Motor neuron (in vitro differentiated cells): ENCODE measurements around the gene CYFIP1. TPM values are rescaled to one million over a fixed set of nuclear protein-coding genes. Genes with fewer than 3 reads are reported as not detected.

Experiments
- ATAC-seq, 8 experiments: fragments of 200-7000 bp; cut with Tn5 transposase; replicated peaks in 6 of 8; 2 replicates each; pipeline ENCODE4 v1.8.0; 2021; ENCODE audit warnings: mild to moderate bottlenecking in 8 of 8, moderate library complexity in 8 of 8
- H3K27ac ChIP-seq, 2 donors: fragments of 250-450 bp; sonication (Bioruptor Pico); 2 replicates each; pipeline ENCODE4 v1.9.0; 2021; ENCODE audit warnings: antibody characterized with exemption in 2 of 2, mild to moderate bottlenecking in 2 of 2, moderate library complexity in 1 of 2
- H3K4me1 ChIP-seq, 2 donors: fragments of 250-450 bp; sonication (Bioruptor Pico); replicated peaks in 1 of 2; 2 replicates each; pipeline ENCODE4 v1.6.1; 2021; ENCODE audit warnings: antibody characterized with exemption in 2 of 2, mild to moderate bottlenecking in 2 of 2, moderate library complexity in 1 of 2
- H3K4me3 ChIP-seq, 5 donors: fragments of 250-450 bp; sonication (Bioruptor Pico); 2 replicates each; pipeline ENCODE4 v1.9.0; 2021; ENCODE audit warnings: antibody characterized with exemption in 5 of 5, mild to moderate bottlenecking in 5 of 5, moderate library complexity in 4 of 5
- WGBS, 10 experiments: fragments of 450-650 bp; shearing (Covaris generic); methylation state at CpG; one replicate each; pipeline ENCODE4 v1.0.0; 2022; 5-methylcytosine and 5-hydroxymethylcytosine counted together
- in situ Hi-C, 9 experiments: fragments of 400-800 bp; cut with MboI; loops; one replicate each; pipeline ENCODE4 v1.15.0; 2021; ENCODE audit warnings: low sequenced_read_pairs in 9 of 9, low pct_unique_long_range_greater_than_20kb in 2 of 9; ENCODE audit not compliant: unreplicated experiment in 9 of 9
- total RNA-seq, 8 experiments: library from RNA; unstranded; fragments of 300-600 nt; gene quantifications; 2 replicates each; pipeline versions ENCODE4 v1.2.3 to v1.2.4, GENCODE V29; 2022

CYFIP1 gene
- total RNA-seq, 8 experiments from 2014 or later: 13.2 to 76.1 (median 31.8) TPM

GRCh38 chr15:22885120-22885519 is 95.0 kb downstream of the CYFIP1 start:
- in situ Hi-C loops: loop anchor here in 1 of 9 experiments (25.0 kb wide), 1 partner anchor 102 kb away; the partner anchor contains the start of gene CYFIP1

GRCh38 chr15:22884344-22884743 is 95.8 kb downstream of the CYFIP1 start:
- 60 to 100% (median 83%) methylated on average over 1 of the region's 1 CpG; no CpG with 5 or more reads in 6 of the 10 experiments for WGBS, 10 experiments
- H3K27ac ChIP-seq: no peak overlapping the region
- no peak overlapping the region for H3K4me3 ChIP-seq
- in situ Hi-C loops: loop anchor here in 1 of 9 experiments (25.0 kb wide), 1 partner anchor 103 kb away; the partner anchor contains the start of gene CYFIP1
- H3K4me1 ChIP-seq: no peaks in the 10 kb centered on the region
- ATAC-seq: peak in 1 of 8 experiments; percentile 32

More at GRCh38 chr15:22885120-22885519, 95.0 kb downstream of the CYFIP1 start:
- no peak for ATAC-seq
- no peak overlapping the region for H3K4me3 ChIP-seq
- no peak overlapping the region for H3K27ac ChIP-seq
- H3K4me1 ChIP-seq: no peaks in the 10 kb centered on the region
- 92 to 100% (median 98%) methylated on average over 1 to 4 of the region's 6 CpGs; no CpG with 5 or more reads in 4 of the 10 experiments for WGBS, 10 experiments

DNA sequence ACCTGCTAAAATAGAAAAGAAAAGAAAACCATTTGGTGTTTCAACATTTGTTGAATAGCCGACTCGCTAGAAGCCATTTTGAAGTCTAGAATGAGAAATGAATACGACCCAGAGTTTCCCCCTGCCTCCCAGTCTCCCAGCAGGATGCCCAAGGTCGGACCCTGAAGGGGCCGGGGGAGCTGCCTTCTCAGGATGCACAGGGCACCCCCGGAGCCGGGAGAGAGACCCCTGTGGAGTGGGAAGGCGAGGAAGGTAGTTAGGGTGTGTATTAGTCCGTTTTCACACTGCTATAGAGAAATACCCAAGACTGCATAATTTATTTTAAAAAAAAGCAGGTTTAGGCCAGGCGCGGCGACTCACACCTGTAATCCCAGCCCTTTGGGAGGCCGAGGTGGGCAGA is 97.0 kb downstream of the CYFIP1 start:
- ATAC-seq: no peak
- no peak overlapping the region for H3K27ac ChIP-seq
- in situ Hi-C loops: loop anchor here in 1 of 9 experiments (25.0 kb wide), 1 partner anchor 104 kb away; the partner anchor contains the start of gene CYFIP1
- H3K4me3 ChIP-seq: no peak overlapping the region
- no peaks in the 10 kb centered on the region for H3K4me1 ChIP-seq
- WGBS, 10 experiments: 72 to 100% (median 87%) methylated on average over 3 to 9 of the region's 13 CpGs; no CpG with 5 or more reads in 4 of the 10 experiments

- Histone ChIP-seq H3K4me1 (no peaks in the 10 kb centered on the region), H3K4me3 (no peak overlapping the region), H3K27ac (no peak overlapping the region)
- in situ Hi-C loops: loop anchor here in 1 of 9 experiments (25.0 kb wide), 1 partner anchor 105 kb away; the partner anchor contains the start of gene CYFIP1
- no peak for ATAC-seq
- 89 to 100% (median 96%) methylated on average over 1 to 10 of the region's 25 CpGs; no CpG with 5 or more reads in 2 of the 10 experiments for WGBS, 10 experiments
Observed at GRCh38 chr15:22881739-22882440, 98.3 kb downstream of the CYFIP1 start.

DNA sequence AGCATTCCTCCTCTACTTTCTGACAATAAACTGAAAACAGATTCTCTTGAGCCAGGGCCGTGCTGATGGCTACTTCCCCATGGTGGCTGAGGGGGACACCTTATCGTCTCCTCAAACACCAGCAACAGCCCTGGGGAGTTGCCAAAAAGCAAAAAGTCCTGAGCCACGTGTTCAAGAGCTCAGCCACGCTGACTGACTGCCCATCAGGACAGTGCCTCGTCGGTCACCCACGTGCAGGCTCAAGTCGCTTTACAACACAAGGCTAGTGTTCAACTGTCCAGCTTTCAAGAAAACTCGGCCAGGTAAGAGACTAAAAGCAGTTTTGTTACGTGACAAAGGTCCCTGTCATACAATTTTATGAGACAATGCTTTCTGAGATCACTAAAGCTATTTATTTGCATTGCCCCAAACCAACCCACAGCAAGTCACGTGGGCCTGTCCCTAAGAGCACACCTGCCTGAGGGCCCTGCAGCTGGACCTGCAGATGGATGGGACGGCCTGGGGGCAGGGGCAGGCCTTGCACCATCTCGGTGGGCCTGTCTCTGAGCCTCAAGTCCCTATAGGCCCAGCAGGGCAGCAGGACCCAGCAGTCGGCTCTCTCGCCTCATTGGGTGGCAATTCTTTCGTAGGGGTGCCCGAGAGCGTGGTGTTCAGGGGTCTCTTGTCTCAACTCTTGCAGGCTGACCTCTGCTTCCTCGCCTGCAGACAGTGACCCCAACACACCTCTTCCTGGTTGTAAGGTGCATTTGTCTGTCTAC is 99.0 kb downstream of the CYFIP1 start:
- in situ Hi-C loops: loop anchor here in 1 of 9 experiments (25.0 kb wide), 1 partner anchor 106 kb away; the partner anchor contains the start of gene CYFIP1
- no peak for ATAC-seq
- WGBS, 10 experiments: 60 to 100% (median 89%) methylated on average over 1 to 12 of the region's 19 CpGs; no CpG with 5 or more reads in 1 of the 10 experiments

GRCh38 chr15:22880068-22880980 is 99.8 kb downstream of the CYFIP1 start:
- no peaks in the 10 kb centered on the region for H3K4me1 ChIP-seq
- ATAC-seq: no peak
- in situ Hi-C loops: loop anchor here in 1 of 9 experiments (25.0 kb wide), 1 partner anchor 107 kb away; the partner anchor contains the start of gene CYFIP1
- WGBS, 10 experiments: 63 to 100% (median 91%) methylated on average over 1 to 12 of the region's 33 CpGs; no CpG with 5 or more reads in 2 of the 10 experiments
- H3K27ac ChIP-seq: no peak overlapping the region
- H3K4me3 ChIP-seq: no peak overlapping the region

More for the DNA sequence above, 99.0 kb downstream of the CYFIP1 start:
- no peak overlapping the region for H3K4me3 ChIP-seq
- no peak overlapping the region for H3K27ac ChIP-seq
- no peaks in the 10 kb centered on the region for H3K4me1 ChIP-seq

DNA sequence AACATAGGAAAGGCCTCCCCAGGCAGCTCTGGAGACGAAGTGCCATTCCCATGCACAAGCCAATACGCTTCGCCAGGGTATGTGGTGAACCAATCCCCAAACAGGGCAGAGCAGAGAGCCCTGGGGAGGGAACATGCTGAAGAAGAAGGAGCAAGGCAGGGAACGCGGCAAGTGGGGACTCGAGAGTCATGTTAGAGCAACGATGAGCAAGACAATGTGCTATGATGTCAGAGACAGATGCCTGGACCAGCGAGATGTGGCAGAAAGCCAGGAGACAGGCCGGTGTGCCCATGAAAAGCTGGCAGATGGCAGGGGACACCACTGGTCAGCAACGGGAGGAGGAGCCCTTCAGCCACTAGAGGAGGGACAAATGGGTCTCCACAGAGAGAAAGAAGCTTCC is 102.1 kb downstream of the CYFIP1 start:
- H3K27ac ChIP-seq: no peak overlapping the region
- no peaks in the 10 kb centered on the region for H3K4me1 ChIP-seq
- 90 to 100% (median 96%) methylated on average over 1 to 7 of the region's 10 CpGs; no CpG with 5 or more reads in 6 of the 10 experiments for WGBS, 10 experiments
- H3K4me3 ChIP-seq: no peak overlapping the region
- in situ Hi-C loops: loop anchor here in 1 of 9 experiments (25.0 kb wide), 1 partner anchor 109 kb away; the partner anchor contains the start of gene CYFIP1
- ATAC-seq: peak in 1 of 8 experiments; percentile 28

DNA sequence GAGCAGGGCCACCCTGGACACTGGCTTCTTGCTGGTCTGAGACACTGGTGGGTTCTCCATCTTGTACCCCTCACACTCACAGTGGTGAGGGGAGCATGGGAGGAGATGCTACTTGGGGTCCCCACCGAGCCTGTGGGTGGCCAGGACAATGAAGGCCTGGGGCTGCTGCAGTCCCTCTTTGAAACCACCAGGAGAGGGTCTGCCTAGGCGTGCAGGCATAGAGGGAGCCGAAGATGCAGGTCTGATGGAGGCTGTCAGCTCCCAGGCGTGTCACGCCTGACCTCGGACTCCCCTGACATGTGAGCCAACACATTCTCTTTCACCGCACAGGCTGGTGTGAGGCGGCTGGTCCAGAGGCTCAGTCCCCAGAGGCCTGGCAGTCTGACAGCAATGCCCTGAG is 102.6 kb downstream of the CYFIP1 start:
- in situ Hi-C loops: loop anchor here in 1 of 9 experiments (25.0 kb wide), 1 partner anchor 110 kb away; the partner anchor contains the start of gene CYFIP1
- Histone ChIP-seq H3K27ac (no peak overlapping the region), H3K4me1 (no peaks in the 10 kb centered on the region), H3K4me3 (no peak overlapping the region)
- ATAC-seq: no peak
- 100% methylated on average over 1 of the region's 8 CpGs; no CpG with 5 or more reads in 7 of the 10 experiments for WGBS, 10 experiments

DNA sequence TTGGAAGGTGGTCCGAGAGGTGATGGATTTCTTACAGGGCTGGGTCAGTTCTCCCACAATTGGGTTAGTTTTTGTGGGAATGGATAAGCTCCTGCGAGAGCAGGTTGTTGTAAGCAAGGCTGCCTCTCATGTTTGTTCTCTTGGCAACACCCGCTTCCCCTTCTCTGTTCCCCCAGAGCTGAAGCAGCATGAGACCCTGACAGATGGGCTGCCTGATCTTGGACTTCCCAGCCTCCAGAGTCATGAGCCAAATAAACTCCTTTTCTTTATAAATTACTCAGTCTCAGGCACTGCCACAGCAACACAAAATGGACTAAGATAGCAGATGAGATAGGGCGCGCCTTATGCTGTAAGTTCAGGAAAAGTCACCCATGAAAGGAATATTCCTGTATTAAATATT is 103.1 kb downstream of the CYFIP1 start:
- H3K27ac ChIP-seq: no peak overlapping the region
- no peak for ATAC-seq
- no peaks in the 10 kb centered on the region for H3K4me1 ChIP-seq
- in situ Hi-C loops: loop anchor here in 1 of 9 experiments (25.0 kb wide), 1 partner anchor 110 kb away; the partner anchor contains the start of gene CYFIP1
- 77 to 100% (median 96%) methylated on average over 1 to 5 of the region's 5 CpGs; no CpG with 5 or more reads in 1 of the 10 experiments for WGBS, 10 experiments
- no peak overlapping the region for H3K4me3 ChIP-seq

GRCh38 chr15:22874966-22875365 is 105.2 kb downstream of the CYFIP1 start:
- Histone ChIP-seq H3K27ac (no peak overlapping the region), H3K4me3 (no peak overlapping the region), H3K4me1 (no peaks in the 10 kb centered on the region)
- 80 to 100% (median 100%) methylated on average over 1 to 6 of the region's 7 CpGs; no CpG with 5 or more reads in 3 of the 10 experiments for WGBS, 10 experiments
- in situ Hi-C loops: loop anchor here in 1 of 9 experiments (25.0 kb wide), 1 partner anchor 112 kb away; the partner anchor contains the start of gene CYFIP1
- ATAC-seq: no peak

DNA sequence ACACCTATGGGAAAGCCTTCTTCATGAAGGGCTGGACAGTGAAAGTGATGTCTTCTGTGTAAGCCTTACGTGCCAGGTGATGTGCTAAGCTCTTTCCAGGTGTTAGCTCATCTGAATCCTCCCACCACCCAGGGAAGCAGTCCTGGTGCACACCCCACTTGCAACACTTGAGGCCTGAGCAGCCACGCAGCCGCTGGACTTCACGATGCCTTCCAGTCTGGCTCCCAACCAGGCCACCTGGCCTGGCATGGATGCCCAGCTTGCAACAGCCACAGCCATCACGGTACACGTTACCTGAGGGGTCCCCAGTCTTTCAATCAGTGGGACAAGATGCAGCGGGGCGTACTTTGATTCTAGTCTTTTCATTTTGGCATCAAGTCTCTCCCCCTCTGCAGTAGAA is 105.9 kb downstream of the CYFIP1 start:
- Histone ChIP-seq H3K4me1 (no peaks in the 10 kb centered on the region), H3K4me3 (no peak overlapping the region), H3K27ac (no peak overlapping the region)
- in situ Hi-C loops: no loop called here
- ATAC-seq: no peak
- WGBS, 10 experiments: 86 to 100% (median 95%) methylated on average over 1 to 7 of the region's 8 CpGs; no CpG with 5 or more reads in 2 of the 10 experiments

DNA sequence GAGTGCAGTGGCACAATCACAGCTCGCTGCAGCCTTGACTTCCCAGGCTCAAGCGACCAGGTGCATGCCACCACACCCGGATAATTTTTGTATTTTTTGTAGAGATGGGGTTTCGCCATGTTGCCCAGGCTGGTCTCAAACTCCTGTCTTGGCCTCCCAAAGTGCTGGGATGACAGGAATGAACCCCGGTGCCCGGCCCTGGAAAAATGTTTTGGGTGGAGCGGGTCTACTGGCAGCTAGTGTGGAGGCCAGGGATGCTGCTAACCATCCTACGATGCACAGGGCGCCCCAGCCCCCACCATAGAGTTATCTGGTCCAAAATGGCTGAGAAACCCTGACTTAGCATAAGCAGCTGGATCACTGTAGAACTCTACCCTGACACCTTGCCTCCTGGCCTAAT is 106.3 kb downstream of the CYFIP1 start:
- Histone ChIP-seq H3K4me1 (no peaks in the 10 kb centered on the region), H3K27ac (no peak overlapping the region), H3K4me3 (no peak overlapping the region)
- 80 to 100% (median 98%) methylated on average over 1 to 8 of the region's 9 CpGs; no CpG with 5 or more reads in 3 of the 10 experiments for WGBS, 10 experiments
- ATAC-seq: no peak
- in situ Hi-C loops: no loop called here
